ENCODE results near the gene PPP2R2B. TPM values are rescaled to one million over a fixed set of nuclear protein-coding genes. Genes with fewer than 3 reads are reported as not detected.

PPP2R2B gene
- total RNA-seq, 1 experiment from 2014 or later = not detected

- no peak overlapping the region for H3K9ac ChIP-seq (ENCODE audit: low read length)
- H3K27me3 ChIP-seq (ENCODE audit: low read length) = no peaks in the 10 kb centered on the region
- no peaks in the 10 kb centered on the region for H3K4me1 ChIP-seq (ENCODE audit: insufficient read depth, low read length)
- no peak overlapping the region for H3K4me2 ChIP-seq (ENCODE audit: low read length)
- no peak overlapping the region for H3K4me3 ChIP-seq (ENCODE audit: low read length)
- TF ChIP-seq EZH2phosphoT487 (IDR thresholded peaks at IDR 0.05; ENCODE audit: borderline replicate concordance, low read length) = no peak
- TF ChIP-seq EZH2 (IDR thresholded peaks at IDR 0.05; ENCODE audit: low read length, unreplicated experiment) = no peak
- TF ChIP-seq CTCF (conservative IDR thresholded peaks at IDR 0.05; ENCODE audit: low read depth, low read length) = no peak
- no peak overlapping the region for H2AFZ ChIP-seq (ENCODE audit: low read length)
- no TSS peak for BruUV-seq (replicated peaks)
- ChIA-PET CTCF (no interaction called here), POLR2A (ENCODE audit: unreplicated experiment) (no interaction called here)
- H3K27ac ChIP-seq (ENCODE audit: low read length) = no peak overlapping the region
- H3K9me3 ChIP-seq (ENCODE audit: low read length) = no peaks in the 10 kb centered on the region
- ATAC-seq (no peak), DNase-seq (no peak)
- H3K36me3 ChIP-seq (ENCODE audit: low read depth, low read length) = no peaks in the 10 kb centered on the region
- H3F3A ChIP-seq (ENCODE audit: low read length, unreplicated experiment) = no peaks in the 10 kb centered on the region
- intact Hi-C loops (cut with micrococcal nuclease) = loop anchor here (5.0 kb wide), 1 partner anchor 228 kb away; no protein-coding TSS in a partner anchor
- H4K20me1 ChIP-seq (ENCODE audit: low read length) = no peaks in the 10 kb centered on the region
- H3K79me2 ChIP-seq (ENCODE audit: low read length) = no peaks in the 10 kb centered on the region
- no peaks in the 10 kb centered on the region for H3K9me2 ChIP-seq (replicated peaks; ENCODE audit: low read length)
Measured at GRCh38 chr5:146770546-146770945, 108.0 kb downstream of the PPP2R2B start.

GRCh38 chr5:146767534-146767933 lies 111.0 kb downstream of the PPP2R2B start:
- no peaks in the 10 kb centered on the region for H3K36me3 ChIP-seq (ENCODE audit: low read depth, low read length)
- H3K4me2 ChIP-seq (ENCODE audit: low read length) = no peak overlapping the region
- H3K4me3 ChIP-seq (ENCODE audit: low read length) = no peak overlapping the region
- H3K79me2 ChIP-seq (ENCODE audit: low read length) = no peaks in the 10 kb centered on the region
- no peaks in the 10 kb centered on the region for H3K4me1 ChIP-seq (ENCODE audit: insufficient read depth, low read length)
- H3K9ac ChIP-seq (ENCODE audit: low read length) = no peak overlapping the region
- TF ChIP-seq EZH2phosphoT487 (IDR thresholded peaks at IDR 0.05; ENCODE audit: borderline replicate concordance, low read length) (no peak), EZH2 (IDR thresholded peaks at IDR 0.05; ENCODE audit: low read length, unreplicated experiment) (no peak), CTCF (conservative IDR thresholded peaks at IDR 0.05; ENCODE audit: low read depth, low read length) (no peak)
- no peaks in the 10 kb centered on the region for H4K20me1 ChIP-seq (ENCODE audit: low read length)
- no peaks in the 10 kb centered on the region for H3F3A ChIP-seq (ENCODE audit: low read length, unreplicated experiment)
- no peak for DNase-seq
- ChIA-PET CTCF (no interaction called here), POLR2A (ENCODE audit: unreplicated experiment) (no interaction called here)
- no peaks in the 10 kb centered on the region for H3K27me3 ChIP-seq (ENCODE audit: low read length)
- no peak for ATAC-seq
- H3K27ac ChIP-seq (ENCODE audit: low read length) = no peak overlapping the region
- H3K9me3 ChIP-seq (ENCODE audit: low read length) = no peaks in the 10 kb centered on the region
- no peak overlapping the region for H2AFZ ChIP-seq (ENCODE audit: low read length)
- intact Hi-C loops (cut with micrococcal nuclease) = no loop called here
- H3K9me2 ChIP-seq (replicated peaks; ENCODE audit: low read length) = no peaks in the 10 kb centered on the region
- BruUV-seq (replicated peaks) = no TSS peak

GRCh38 chr5:146766013-146766412 lies 112.5 kb downstream of the PPP2R2B start:
- CTCF ChIA-PET = no interaction called here
- no peaks in the 10 kb centered on the region for H3K36me3 ChIP-seq (ENCODE audit: low read depth, low read length)
- no peak overlapping the region for H2AFZ ChIP-seq (ENCODE audit: low read length)
- ATAC-seq (no peak), DNase-seq (no peak)
- no peaks in the 10 kb centered on the region for H3K4me1 ChIP-seq (ENCODE audit: insufficient read depth, low read length)
- no peaks in the 10 kb centered on the region for H3K27me3 ChIP-seq (ENCODE audit: low read length)
- no peak for TF ChIP-seq EZH2 (IDR thresholded peaks at IDR 0.05; ENCODE audit: low read length, unreplicated experiment)
- no peak for TF ChIP-seq CTCF (conservative IDR thresholded peaks at IDR 0.05; ENCODE audit: low read depth, low read length)
- no peak for TF ChIP-seq EZH2phosphoT487 (IDR thresholded peaks at IDR 0.05; ENCODE audit: borderline replicate concordance, low read length)
- no peak overlapping the region for H3K4me3 ChIP-seq (ENCODE audit: low read length)
- POLR2A ChIA-PET (ENCODE audit: unreplicated experiment) = no interaction called here
- H3K9me2 ChIP-seq (replicated peaks; ENCODE audit: low read length) = no peaks in the 10 kb centered on the region
- intact Hi-C loops (cut with micrococcal nuclease) = no loop called here
- no peaks in the 10 kb centered on the region for H3K79me2 ChIP-seq (ENCODE audit: low read length)
- no TSS peak for BruUV-seq (replicated peaks)
- H3K9me3 ChIP-seq (ENCODE audit: low read length) = no peaks in the 10 kb centered on the region
- no peaks in the 10 kb centered on the region for H3F3A ChIP-seq (ENCODE audit: low read length, unreplicated experiment)
- no peak overlapping the region for H3K4me2 ChIP-seq (ENCODE audit: low read length)
- no peak overlapping the region for H3K27ac ChIP-seq (ENCODE audit: low read length)
- no peaks in the 10 kb centered on the region for H4K20me1 ChIP-seq (ENCODE audit: low read length)
- no peak overlapping the region for H3K9ac ChIP-seq (ENCODE audit: low read length)

Measured in PC-3 (cell line).